ENCODE data around the gene PATE2. TPM values are rescaled to one million over a fixed set of nuclear protein-coding genes. Genes with fewer than 3 reads are reported as not detected.

PATE2 gene
- total and polyA plus RNA-seq, 8 donors = 0.07 to 0.10 TPM; not detected in 6

- H3K4me1 ChIP-seq = peaks cover 0 to 6% of the 10 kb centered on the region in 2 donors
- no peak overlapping the region for H3K27ac ChIP-seq
- peaks cover 0 to 6% of the 10 kb centered on the region in 2 donors for H3K27me3 ChIP-seq
- no peaks in the 10 kb centered on the region for H3K36me3 ChIP-seq
- intact Hi-C loops (cut with DNase I) = no loop called here
- DNase-seq (no peak), ATAC-seq (no peak)
- H3K9me3 ChIP-seq = no peaks in the 10 kb centered on the region
- no peak overlapping the region for H3K4me3 ChIP-seq
- no peak for TF ChIP-seq CTCF (IDR thresholded peaks at IDR 0.05)
Observed at GRCh38 chr11:125763483-125763882, 15.1 kb downstream of the PATE2 start.

GRCh38 chr11:125762445-125762844 is 16.2 kb downstream of the PATE2 start:
- DNase-seq = no peak
- Histone ChIP-seq H3K4me3 (no peak overlapping the region), H3K36me3 (no peaks in the 10 kb centered on the region), H3K27ac (no peak overlapping the region), H3K4me1 (peaks cover 0 to 6% of the 10 kb centered on the region in 2 donors), H3K9me3 (peaks cover 0 to under 1% of the 10 kb centered on the region in 2 donors), H3K27me3 (peaks cover 0 to 6% of the 10 kb centered on the region in 2 donors)
- intact Hi-C loops (cut with DNase I) = no loop called here
- no peak for ATAC-seq
- TF ChIP-seq CTCF (IDR thresholded peaks at IDR 0.05) = no peak

DNA sequence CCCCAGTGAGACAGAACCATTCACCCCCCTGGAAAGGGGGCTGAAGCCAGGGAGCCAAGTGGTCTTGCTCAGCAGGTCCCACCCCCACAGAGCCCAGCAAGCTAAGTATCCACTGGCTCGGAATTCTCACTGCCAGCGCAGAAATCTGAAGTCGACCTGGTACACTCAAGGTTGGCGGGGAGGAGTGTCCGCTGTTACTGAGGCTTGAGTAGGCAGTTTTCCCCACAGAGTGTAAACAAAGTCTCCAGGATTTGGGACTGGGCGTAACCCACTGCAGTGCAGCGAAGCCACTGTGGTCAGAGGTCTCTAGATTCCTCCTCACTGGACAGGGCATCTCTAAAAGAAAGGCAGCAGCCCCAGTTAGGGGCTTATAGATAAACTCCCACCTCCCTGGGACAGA is 22.6 kb downstream of the PATE2 start:
- ATAC-seq (peak; percentile 84), DNase-seq (peak in 1 of 4 donors; percentile 9)
- no peak overlapping the region for H3K27ac ChIP-seq
- no peak for TF ChIP-seq CTCF (IDR thresholded peaks at IDR 0.05)
- H3K4me3 ChIP-seq = no peak overlapping the region
- no peaks in the 10 kb centered on the region for H3K36me3 ChIP-seq
- intact Hi-C loops (cut with DNase I) = no loop called here
- peaks cover 0 to 3% of the 10 kb centered on the region in 2 donors for H3K9me3 ChIP-seq
- H3K27me3 ChIP-seq = no peaks in the 10 kb centered on the region
- H3K4me1 ChIP-seq = no peaks in the 10 kb centered on the region

DNA sequence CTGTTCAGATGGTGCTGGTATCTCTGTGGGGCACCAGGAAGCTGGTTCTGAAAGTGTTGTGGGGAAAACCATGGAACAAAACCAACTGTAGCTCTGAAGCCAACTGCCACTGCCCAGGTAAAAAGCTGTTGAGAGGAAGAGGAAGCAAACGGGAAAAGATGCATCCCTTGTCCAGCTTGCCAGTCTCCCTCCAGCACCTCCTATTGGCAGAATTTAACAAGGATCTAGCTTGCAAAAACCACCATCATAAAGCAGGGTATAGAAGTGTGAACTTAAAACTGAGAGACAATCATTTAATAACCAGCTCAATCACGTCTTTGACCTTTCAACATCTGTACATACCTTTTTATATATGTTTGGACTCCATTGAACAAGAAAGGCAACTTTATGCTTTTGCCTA is 28.0 kb downstream of the PATE2 start:
- Histone ChIP-seq H3K27ac (no peak overlapping the region), H3K4me1 (no peaks in the 10 kb centered on the region), H3K9me3 (no peaks in the 10 kb centered on the region), H3K27me3 (no peaks in the 10 kb centered on the region), H3K36me3 (no peaks in the 10 kb centered on the region), H3K4me3 (no peak overlapping the region)
- ATAC-seq (no peak), DNase-seq (no peak)
- no peak for TF ChIP-seq CTCF (IDR thresholded peaks at IDR 0.05)
- intact Hi-C loops (cut with DNase I) = no loop called here

DNA sequence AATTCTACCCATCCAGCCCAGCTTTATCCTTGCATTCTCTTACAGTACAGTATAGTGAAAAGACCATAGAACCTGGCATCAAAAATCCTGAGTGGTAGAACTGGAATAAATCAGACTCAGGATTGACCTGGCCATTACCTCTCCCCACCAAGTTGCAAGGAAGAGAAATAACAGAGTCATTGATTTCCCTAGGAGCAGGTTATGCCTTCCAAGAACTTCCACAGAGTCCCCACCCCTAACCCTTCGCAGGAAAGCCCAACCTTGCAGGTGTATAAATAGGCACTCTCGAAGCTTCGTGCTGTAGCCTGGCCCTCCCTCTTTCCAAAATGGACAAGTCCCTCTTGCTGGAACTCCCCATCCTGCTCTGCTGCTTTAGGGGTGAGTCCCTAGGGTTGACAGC is 32.6 kb downstream of the PATE2 start, which contains the start of gene PATE1:
TSS of gene PATE1 (plus strand) at position 301 of the 400 bp plus-strand sequence. CDS start at position 327, 26 bp downstream.
- ATAC-seq (no peak), DNase-seq (no peak)
- Histone ChIP-seq H3K4me1 (no peaks in the 10 kb centered on the region), H3K27me3 (no peaks in the 10 kb centered on the region), H3K9me3 (no peaks in the 10 kb centered on the region), H3K4me3 (no peak within 1 kb of the TSS), H3K27ac (no peak within 1 kb of the TSS), H3K36me3 (no peaks in the 10 kb centered on the region)
- intact Hi-C loops (cut with DNase I) = no loop called here
- no peak for TF ChIP-seq CTCF (IDR thresholded peaks at IDR 0.05)
